HEK293 (cell line): Measurements from ENCODE around the gene GID4.

Experiments
- CTCF ChIA-PET: fragments of 350-600 bp; formaldehyde crosslinking; extraction: SDS; loops from one replicate; lab custom pipeline; 2021; ENCODE audit warnings: antibody characterized with exemption; lab: Yijun Ruan, JAX
- POLR2A ChIA-PET: fragments of 300-600 bp; formaldehyde crosslinking; extraction: SDS; loops from one replicate; lab custom pipeline; 2020; ENCODE audit warnings: antibody characterized with exemption, inconsistent platforms; lab: Yijun Ruan, JAX
- H3K27ac ChIP-seq: fragments of 200-500 bp; sonication (Bioruptor generic); 2 replicates; pipeline ENCODE4 v1.5.1; 2014; ENCODE audit warnings: low read depth, low read length, control low read depth, inconsistent platforms; ENCODE audit errors: extremely low read depth
- H3K36me3 ChIP-seq, 2 experiments: fragments of 200-500 bp in 1 of 2; sonication (Bioruptor generic) in 1 of 2; 1 replicate in 1 of 2; 2 replicates in 1 of 2; pipeline ENCODE4 v1.5.1; 2014 to 2017; ENCODE audit warnings: inconsistent platforms in 2 of 2, low read length in 2 of 2; ENCODE audit not compliant: control insufficient read depth in 2 of 2, insufficient read depth in 1 of 2
- H3K4me1 ChIP-seq: fragments of 200-500 bp; sonication (Bioruptor generic); 2 replicates; pipeline ENCODE4 v1.5.1; 2014; ENCODE audit warnings: mild to moderate bottlenecking, low read length, inconsistent platforms; ENCODE audit not compliant: control insufficient read depth, insufficient read depth
- H3K4me3 ChIP-seq: 2 replicates; pipeline ENCODE4 v1.5.1; 2011; ENCODE audit warnings: low read depth, mild to moderate bottlenecking, control low read depth, low read length, moderate library complexity
- H3K9me3 ChIP-seq: fragments of 200-500 bp; sonication (Bioruptor generic); 2 replicates; pipeline ENCODE4 v1.5.1; 2014; ENCODE audit warnings: low read depth, low read length, inconsistent platforms; ENCODE audit not compliant: control insufficient read depth, insufficient read depth
- BCL6B ChIP-seq: fragments of 450-650 bp; formaldehyde crosslinking; IDR thresholded peaks from 2 replicates; pipeline ENCODE4 v1.5.1; 2017; ENCODE audit warnings: missing biosample characterization, missing genetic modification characterization
- CTCF ChIP-seq: fragments of 450-650 bp; formaldehyde crosslinking; IDR thresholded peaks from 2 replicates; pipeline ENCODE4 v1.5.1; 2016; ENCODE audit warnings: missing biosample characterization, missing genetic modification characterization
- HOXA7 ChIP-seq: sonication (generic); formaldehyde crosslinking; IDR thresholded peaks from 2 replicates; pipeline ENCODE4 v1.8.1; 2022; ENCODE audit warnings: missing genetic modification reagents, borderline replicate concordance
- KLF17 ChIP-seq: fragments of 450-650 bp; formaldehyde crosslinking; IDR thresholded peaks from 2 replicates; pipeline ENCODE4 v1.5.1; 2016; ENCODE audit warnings: missing biosample characterization, missing genetic modification characterization
- MYNN ChIP-seq: fragments of 450-650 bp; formaldehyde crosslinking; IDR thresholded peaks from 2 replicates; pipeline ENCODE4 v1.5.1; 2016; ENCODE audit warnings: missing biosample characterization, missing genetic modification characterization, borderline replicate concordance
- PRDM4 ChIP-seq: fragments of 450-650 bp; formaldehyde crosslinking; IDR thresholded peaks from 2 replicates; pipeline ENCODE4 v1.5.1; 2017; ENCODE audit warnings: missing biosample characterization, missing genetic modification characterization
- SALL2 ChIP-seq: fragments of 450-650 bp; formaldehyde crosslinking; IDR thresholded peaks from 2 replicates; pipeline ENCODE4 v1.5.0; 2017; ENCODE audit warnings: missing biosample characterization, mild to moderate bottlenecking, missing genetic modification characterization, borderline replicate concordance
- SP7 ChIP-seq: fragments of 450-650 bp; formaldehyde crosslinking; IDR thresholded peaks from 2 replicates; pipeline ENCODE4 v1.5.1; 2016; ENCODE audit warnings: missing biosample characterization, missing genetic modification characterization
- ZBTB20 ChIP-seq: fragments of 450-650 bp; formaldehyde crosslinking; IDR thresholded peaks from 2 replicates; pipeline ENCODE4 v1.5.1; 2016; ENCODE audit warnings: missing biosample characterization, missing genetic modification characterization
- ZBTB49 ChIP-seq: fragments of 450-650 bp; formaldehyde crosslinking; IDR thresholded peaks from 2 replicates; pipeline ENCODE4 v1.5.1; 2016; ENCODE audit warnings: missing biosample characterization, missing genetic modification characterization, low read depth
- ZNF16 ChIP-seq: fragments of 450-650 bp; formaldehyde crosslinking; IDR thresholded peaks from 2 replicates; pipeline ENCODE4 v1.5.1; 2016; ENCODE audit warnings: low read depth, missing biosample characterization, missing genetic modification characterization
- ZNF211 ChIP-seq: fragments of 450-650 bp; formaldehyde crosslinking; IDR thresholded peaks from 2 replicates; pipeline ENCODE4 v1.5.1; 2016; ENCODE audit warnings: low read depth, missing biosample characterization, missing genetic modification characterization
- ZNF266 ChIP-seq: fragments of 450-650 bp; formaldehyde crosslinking; IDR thresholded peaks from 2 replicates; pipeline ENCODE4 v1.5.1; 2016; ENCODE audit warnings: missing biosample characterization, missing genetic modification characterization, low read depth
- ZNF391 ChIP-seq: fragments of 450-650 bp; formaldehyde crosslinking; IDR thresholded peaks from 2 replicates; pipeline ENCODE4 v1.5.1; 2016; ENCODE audit warnings: low read depth, missing biosample characterization, missing genetic modification characterization, borderline replicate concordance
- ZNF473 ChIP-seq: fragments of 450-650 bp; formaldehyde crosslinking; IDR thresholded peaks from 2 replicates; pipeline ENCODE4 v1.5.1; 2017; ENCODE audit warnings: missing biosample characterization, missing genetic modification characterization
- ZNF544 ChIP-seq: fragments of 450-650 bp; formaldehyde crosslinking; IDR thresholded peaks from 2 replicates; pipeline ENCODE4 v1.5.0; 2017; ENCODE audit warnings: missing biosample characterization, missing genetic modification characterization
- ZNF558 ChIP-seq: fragments of 450-650 bp; formaldehyde crosslinking; IDR thresholded peaks from 2 replicates; pipeline ENCODE4 v1.5.1; 2016; ENCODE audit warnings: missing biosample characterization, missing genetic modification characterization
- ZNF585B ChIP-seq: fragments of 450-650 bp; formaldehyde crosslinking; IDR thresholded peaks from 2 replicates; pipeline ENCODE4 v1.5.1; 2016; ENCODE audit warnings: missing biosample characterization, missing genetic modification characterization
- ZNF664 ChIP-seq: fragments of 450-650 bp; formaldehyde crosslinking; IDR thresholded peaks from 2 replicates; pipeline ENCODE4 v1.5.1; 2016; ENCODE audit warnings: missing biosample characterization, missing genetic modification characterization
- ZNF707 ChIP-seq: fragments of 450-650 bp; formaldehyde crosslinking; IDR thresholded peaks from 2 replicates; pipeline ENCODE4 v1.5.1; 2016; ENCODE audit warnings: missing biosample characterization, missing genetic modification characterization
- ZNF768 ChIP-seq: fragments of 450-650 bp; formaldehyde crosslinking; IDR thresholded peaks from 2 replicates; pipeline ENCODE4 v1.5.1; 2018; ENCODE audit warnings: missing biosample characterization, mild to moderate bottlenecking, missing genetic modification characterization
- ZSCAN30 ChIP-seq: fragments of 450-650 bp; IDR thresholded peaks from 2 replicates; pipeline ENCODE4 v1.5.1; 2018; ENCODE audit warnings: missing biosample characterization, mild to moderate bottlenecking, missing genetic modification characterization, moderate library complexity

The GID4 gene

GRCh38 chr17:18044609-18045008 lies 5.4 kb downstream of the GID4 start (continued):
- TF ChIP-seq ZNF664 (tag by site-specific recombination) (no peak), PRDM4 (tag by site-specific recombination) (no peak), CTCF (tag by site-specific recombination) (no peak), ZNF391 (tag by site-specific recombination) (no peak), ZNF473 (tag by site-specific recombination) (no peak)

- peaks cover 44 to 54% of the 10 kb centered on the region in 2 experiments for H3K36me3 ChIP-seq
- CTCF ChIA-PET: interaction anchor here (0.5 kb wide), 1 partner anchor 47 kb away, joined by 3 read pairs; no protein-coding TSS in a partner anchor
- no peak overlapping the region for H3K4me3 ChIP-seq
- POLR2A ChIA-PET: no interaction called here
- H3K27ac ChIP-seq: no peak overlapping the region
- no peaks in the 10 kb centered on the region for H3K9me3 ChIP-seq
- peaks cover 17% of the 10 kb centered on the region for H3K4me1 ChIP-seq
- TF ChIP-seq ZBTB20 (tag by site-specific recombination): no peak
- TF ChIP-seq ZNF707 (tag by site-specific recombination): no peak
- no peak for TF ChIP-seq SALL2 (tag by site-specific recombination)
- no peak for TF ChIP-seq ZNF544 (tag by site-specific recombination)
- TF ChIP-seq HOXA7 (CRISPR knock-in tag): no peak
- TF ChIP-seq ZBTB49 (tag by site-specific recombination): no peak
- TF ChIP-seq MYNN (tag by site-specific recombination): no peak
- no peak for TF ChIP-seq ZNF558 (tag by site-specific recombination)
- TF ChIP-seq ZNF585B (tag by site-specific recombination): no peak
- no peak for TF ChIP-seq ZSCAN30 (tag by site-specific recombination)
- TF ChIP-seq CTCF (tag by site-specific recombination): no peak
- no peak for TF ChIP-seq ZNF16 (tag by site-specific recombination)
- no peak for TF ChIP-seq KLF17 (tag by site-specific recombination)
- no peak for TF ChIP-seq ZNF768 (tag by site-specific recombination)
- TF ChIP-seq ZNF266 (tag by site-specific recombination): no peak
- no peak for TF ChIP-seq SP7 (tag by site-specific recombination)
- TF ChIP-seq ZNF211: no peak
- TF ChIP-seq BCL6B (tag by site-specific recombination): no peak
Observed at GRCh38 chr17:18045691-18046350, 6.6 kb downstream of the GID4 start.
